ENCODE results near the gene P3H3.

GRCh38 chr12:6816598-6816997 lies 11.6 kb upstream of the P3H3 start:
- no peak for TF ChIP-seq CTCF (IDR thresholded peaks at IDR 0.05)
- no peak for TF ChIP-seq POLR2A (IDR thresholded peaks at IDR 0.05)
- TF ChIP-seq POLR2AphosphoS5 (IDR thresholded peaks at IDR 0.05): no peak
